A673 (cell line): ENCODE measurements around the gene SMYD3. TPM values are rescaled to one million over a fixed set of nuclear protein-coding genes. Genes with fewer than 3 reads are reported as not detected.

Experiments used
- BruUV-seq: library from RNA; stranded (reverse); fragments of 400-500 nt; replicated peaks from 2 replicates; lab custom pipeline; 2021; lab: Mats Ljungman, UMichigan
- CTCF ChIA-PET: fragments of 300-600 bp; sonication (Branson Sonifier 250); formaldehyde crosslinking; loops from one replicate; lab custom pipeline; 2022; ENCODE audit warnings: antibody characterized with exemption; lab: Charles Lee
- POLR2A ChIA-PET: fragments of 300-600 bp; sonication (Branson Sonifier 250); formaldehyde crosslinking; loops from one replicate; lab custom pipeline; 2022; ENCODE audit warnings: antibody characterized with exemption; ENCODE audit not compliant: low non-redundant PET; lab: Charles Lee
- DNase-seq: peaks from one replicate; pipeline ENCODE4 v3.0.0-alpha.2; 2015; ENCODE audit warnings: low spot score
- H3K27ac ChIP-seq: fragments of 200-600 bp; sonication (generic); 2 replicates; pipeline ENCODE4 v1.5.1; 2016; ENCODE audit warnings: mixed run types, low read depth, mild to moderate bottlenecking, mixed read lengths, antibody characterized with exemption, low read length; ENCODE audit not compliant: poor library complexity, severe bottlenecking
- H3K27me3 ChIP-seq: fragments of 200-600 bp; sonication (generic); replicated peaks from 2 replicates; pipeline ENCODE4 v1.6.1; 2017; ENCODE audit warnings: mixed run types, low read depth, mild to moderate bottlenecking, mixed read lengths, antibody characterized with exemption, low read length; ENCODE audit not compliant: insufficient read depth, poor library complexity
- H3K36me3 ChIP-seq: fragments of 200-600 bp; sonication (generic); 2 replicates; pipeline ENCODE4 v1.6.1; 2016; ENCODE audit warnings: mixed run types, mild to moderate bottlenecking, mixed read lengths, antibody characterized with exemption, low read length; ENCODE audit not compliant: insufficient read depth, poor library complexity, severe bottlenecking
- H3K4me1 ChIP-seq: fragments of 200-600 bp; sonication (generic); 2 replicates; pipeline ENCODE4 v1.6.1; 2017; ENCODE audit warnings: mixed run types, mild to moderate bottlenecking, mixed read lengths, antibody characterized with exemption, low read length; ENCODE audit not compliant: insufficient read depth, poor library complexity, severe bottlenecking
- H3K4me3 ChIP-seq: fragments of 200-600 bp; sonication (generic); 2 replicates; pipeline ENCODE4 v1.5.1; 2016; ENCODE audit warnings: low read depth, mixed run types, mild to moderate bottlenecking, mixed read lengths, low read length; ENCODE audit not compliant: poor library complexity, severe bottlenecking
- H3K9me3 ChIP-seq: fragments of 200-600 bp; sonication (generic); 2 replicates; pipeline ENCODE4 v1.6.1; 2016; ENCODE audit warnings: mixed run types, low read depth, mild to moderate bottlenecking, mixed read lengths, antibody characterized with exemption, low read length; ENCODE audit not compliant: poor library complexity, severe bottlenecking
- EZH2 ChIP-seq: fragments of 200-600 bp; sonication (generic); IDR thresholded peaks from 2 replicates; pipeline ENCODE4 v1.6.1; 2017; ENCODE audit warnings: borderline replicate concordance, low read depth, mild to moderate bottlenecking, mixed read lengths, antibody characterized with exemption, low read length; ENCODE audit not compliant: poor library complexity, severe bottlenecking
- intact Hi-C: fragments of 100-400 bp; cut with micrococcal nuclease; formaldehyde crosslinking; loops from one replicate; pipeline ENCODE4 v1.10.0; 2022; ENCODE audit not compliant: unreplicated experiment
- total RNA-seq: library from RNA; stranded (reverse); gene quantifications from 2 replicates; pipeline ENCODE4 v1.2.3, GENCODE V29; 2021
- TF ChIP-seq, protein P1 (sequence below): fragments of 300-800, 200-600 bp; sonication (generic); conservative IDR thresholded peaks from 2 replicates; pipeline ENCODE4 v1.5.1; 2017; ENCODE audit warnings: low read depth, mild to moderate bottlenecking, antibody characterized with exemption, low read length, moderate library complexity, mixed read lengths

The SMYD3 gene
- total RNA-seq, 1 experiment from 2014 or later: 29.0 TPM

DNA sequence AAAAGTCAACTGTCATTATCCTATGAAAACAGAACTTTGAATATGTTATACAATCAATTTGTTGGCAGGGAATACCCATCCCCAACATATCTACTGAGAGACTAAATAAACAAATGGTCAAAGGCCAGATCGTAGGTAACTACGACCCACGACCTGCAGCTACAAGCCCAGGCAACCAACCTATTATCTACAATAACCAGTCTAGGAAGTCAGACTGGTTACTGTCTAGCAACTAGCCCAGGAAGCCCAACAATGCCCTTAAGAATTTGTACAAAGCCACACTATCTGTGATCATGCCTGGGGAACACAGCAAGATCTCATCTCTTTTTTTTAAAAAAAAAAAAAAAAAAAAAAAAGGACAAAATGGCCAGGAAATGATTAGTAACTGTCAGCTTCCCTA is 58.7 kb downstream of the SMYD3 start:
- Histone ChIP-seq H3K27ac (no peak overlapping the region), H3K4me1 (peaks cover 14% of the 10 kb centered on the region), H3K27me3 (no peaks in the 10 kb centered on the region), H3K9me3 (no peaks in the 10 kb centered on the region), H3K36me3 (no peaks in the 10 kb centered on the region), H3K4me3 (no peak overlapping the region)
- no peak for TF ChIP-seq EZH2
- ChIA-PET CTCF (interaction anchor here (0.6 kb wide), 1 partner anchor 1296 kb away, joined by 4 read pairs; no protein-coding TSS in a partner anchor), POLR2A (no interaction called here)
- BruUV-seq: no TSS peak
- no peak for DNase-seq
- intact Hi-C loops: loop anchor here (10.0 kb wide), 1 partner anchor 564 kb away; no protein-coding TSS in a partner anchor

DNA sequence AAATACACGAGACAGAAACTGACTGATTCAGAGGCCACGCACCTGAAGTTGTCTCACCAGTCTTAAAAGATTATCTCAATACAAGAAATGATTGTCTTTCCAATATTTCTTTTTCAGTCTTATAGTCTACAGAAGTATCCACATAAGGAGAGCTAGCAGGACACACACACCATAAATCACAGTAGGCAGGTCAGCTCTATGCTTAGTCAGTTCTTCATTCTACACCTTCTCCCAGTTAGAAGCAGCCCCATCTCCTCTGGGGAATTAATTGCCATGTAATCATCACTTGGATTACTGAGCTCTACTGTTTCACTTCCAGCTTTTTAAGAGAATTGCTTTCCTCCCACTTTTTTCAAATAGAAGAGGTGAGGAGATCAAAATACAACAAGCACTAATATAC is 59.6 kb downstream of the SMYD3 start:
- Histone ChIP-seq H3K4me3 (no peak overlapping the region), H3K27me3 (no peaks in the 10 kb centered on the region), H3K9me3 (no peaks in the 10 kb centered on the region), H3K4me1 (peaks cover 14% of the 10 kb centered on the region), H3K36me3 (no peaks in the 10 kb centered on the region), H3K27ac (no peak overlapping the region)
- ChIA-PET POLR2A (interaction anchor here (0.5 kb wide), 1 partner anchor 1464 kb away, joined by 11 read pairs; no protein-coding TSS in a partner anchor), CTCF (interaction anchor here (0.7 to 0.9 kb wide), 3 partner anchors 167 to 1294 kb away, joined by 3 to 5 read pairs (median 5); no protein-coding TSS in a partner anchor)
- no TSS peak for BruUV-seq
- intact Hi-C loops: loop anchor here (10.0 kb wide), 1 partner anchor 563 kb away; no protein-coding TSS in a partner anchor
- DNase-seq: peak; percentile 18
- TF ChIP-seq EZH2: no peak
- TF ChIP-seq, protein P1, sequence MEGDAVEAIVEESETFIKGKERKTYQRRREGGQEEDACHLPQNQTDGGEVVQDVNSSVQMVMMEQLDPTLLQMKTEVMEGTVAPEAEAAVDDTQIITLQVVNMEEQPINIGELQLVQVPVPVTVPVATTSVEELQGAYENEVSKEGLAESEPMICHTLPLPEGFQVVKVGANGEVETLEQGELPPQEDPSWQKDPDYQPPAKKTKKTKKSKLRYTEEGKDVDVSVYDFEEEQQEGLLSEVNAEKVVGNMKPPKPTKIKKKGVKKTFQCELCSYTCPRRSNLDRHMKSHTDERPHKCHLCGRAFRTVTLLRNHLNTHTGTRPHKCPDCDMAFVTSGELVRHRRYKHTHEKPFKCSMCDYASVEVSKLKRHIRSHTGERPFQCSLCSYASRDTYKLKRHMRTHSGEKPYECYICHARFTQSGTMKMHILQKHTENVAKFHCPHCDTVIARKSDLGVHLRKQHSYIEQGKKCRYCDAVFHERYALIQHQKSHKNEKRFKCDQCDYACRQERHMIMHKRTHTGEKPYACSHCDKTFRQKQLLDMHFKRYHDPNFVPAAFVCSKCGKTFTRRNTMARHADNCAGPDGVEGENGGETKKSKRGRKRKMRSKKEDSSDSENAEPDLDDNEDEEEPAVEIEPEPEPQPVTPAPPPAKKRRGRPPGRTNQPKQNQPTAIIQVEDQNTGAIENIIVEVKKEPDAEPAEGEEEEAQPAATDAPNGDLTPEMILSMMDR: no peak

DNA sequence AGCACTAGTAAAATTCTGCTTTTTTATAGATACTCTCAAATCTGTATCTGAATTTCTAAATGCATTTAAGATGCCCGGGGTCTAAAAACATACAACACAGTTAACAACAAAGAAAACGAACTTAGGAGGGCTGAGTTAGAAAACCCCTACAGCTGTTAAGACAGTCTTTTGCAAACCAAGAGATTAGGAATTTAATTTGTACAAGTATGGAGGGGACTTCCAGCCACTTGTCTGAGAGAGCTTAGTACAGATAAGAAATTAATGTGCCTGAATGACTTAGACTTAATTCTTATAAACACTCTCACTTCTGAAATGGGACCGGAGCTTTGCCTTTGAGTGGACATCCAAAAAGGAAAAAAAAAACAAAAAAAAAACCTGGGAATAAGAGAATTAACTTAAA is 61.6 kb downstream of the SMYD3 start:
- no TSS peak for BruUV-seq
- TF ChIP-seq, protein P1: no peak
- no peak for TF ChIP-seq EZH2
- no peak for DNase-seq
- H3K4me1 ChIP-seq: peaks cover 12% of the 10 kb centered on the region
- no peaks in the 10 kb centered on the region for H3K36me3 ChIP-seq
- ChIA-PET POLR2A (no interaction called here), CTCF (interaction anchor here (0.7 kb wide), 1 partner anchor 1289 kb away, joined by 4 read pairs; no protein-coding TSS in a partner anchor)
- H3K27me3 ChIP-seq: no peaks in the 10 kb centered on the region
- H3K9me3 ChIP-seq: no peaks in the 10 kb centered on the region
- no peak overlapping the region for H3K27ac ChIP-seq
- no peak overlapping the region for H3K4me3 ChIP-seq
- intact Hi-C loops: loop anchor here (10.0 kb wide), 1 partner anchor 561 kb away; no protein-coding TSS in a partner anchor
